Measurements from ENCODE around the gene SLC35F3. TPM values are rescaled to one million over a fixed set of nuclear protein-coding genes. Genes with fewer than 3 reads are reported as not detected.

The SLC35F3 gene
- polyA plus RNA-seq, 1 donor (not counting 4 experiments of a cell fraction or from before 2014, with no cell fraction given) = 13.8 TPM

DNA sequence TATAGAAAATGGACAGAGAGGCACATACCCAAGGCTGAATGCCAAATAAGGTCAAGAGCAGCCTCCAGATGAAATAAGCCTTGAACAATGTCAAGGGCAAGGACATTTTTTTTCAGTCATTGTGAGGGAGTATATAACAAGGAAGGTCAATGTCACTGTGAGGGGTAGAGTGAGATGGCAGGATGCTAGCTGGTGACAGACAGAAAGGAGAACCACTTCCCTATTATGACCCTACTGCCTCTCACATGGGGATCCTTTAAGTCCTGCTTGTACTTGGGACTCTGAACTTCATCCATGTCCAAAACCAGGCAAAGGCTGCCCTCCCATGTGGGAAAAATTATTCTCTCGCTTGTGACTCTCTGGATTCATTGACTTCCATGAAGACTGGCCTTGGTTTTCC, 349.3 kb downstream of the SLC35F3 start:
- TF ChIP-seq CTCF (optimal IDR thresholded peaks at IDR 0.05 in 1 of 3, IDR thresholded peaks at IDR 0.05 in 1 of 3, conservative IDR thresholded peaks at IDR 0.05 in 1 of 3; ENCODE audit: extremely low read depth in 1 of 3, insufficient read depth in 2 of 3, low read length in 3 of 3) = no peak
- no peak for TF ChIP-seq EZH2 (IDR thresholded peaks at IDR 0.05; ENCODE audit: low read length)
- no peak overlapping the region for H3K4me2 ChIP-seq (ENCODE audit: control insufficient read depth, extremely low read depth, insufficient read depth, low read depth, low read length)
- peaks cover 2% of the 10 kb centered on the region for H3K9me3 ChIP-seq (ENCODE audit: control insufficient read depth, low read depth, low read length)
- FAIRE-seq (no peak), DNase-seq (ENCODE audit: low read depth, low spot score) (no peak)
- no peaks in the 10 kb centered on the region for H3K36me3 ChIP-seq (ENCODE audit: control insufficient read depth in 2 of 2, extremely low read depth in 1 of 2, insufficient read depth in 2 of 2, low read length in 2 of 2)
- peaks cover 5% of the 10 kb centered on the region for H3K4me1 ChIP-seq (ENCODE audit: control insufficient read depth, extremely low read depth, insufficient read depth, low read length)
- H4K20me1 ChIP-seq (ENCODE audit: control insufficient read depth, extremely low read depth, insufficient read depth, low read length) = no peaks in the 10 kb centered on the region
- no peak overlapping the region for H2AFZ ChIP-seq (ENCODE audit: control insufficient read depth, low read length)
- no peaks in the 10 kb centered on the region for H3K9me1 ChIP-seq (ENCODE audit: control insufficient read depth, extremely low read depth, insufficient read depth, low read length)
- no peaks in the 10 kb centered on the region for H3K27me3 ChIP-seq (ENCODE audit: control insufficient read depth, extremely low read depth, insufficient read depth, low read length)
- peaks cover 4% of the 10 kb centered on the region for H3K79me2 ChIP-seq (ENCODE audit: control insufficient read depth, insufficient read depth, low read length)
- H3K27ac ChIP-seq (ENCODE audit: control insufficient read depth, insufficient read depth, low read length) = no peak overlapping the region
- dilution Hi-C loops (cut with MboI; ENCODE audit: extremely low pct_ligation_motif_present, low sequenced_read_pairs) = no loop called here
- H3K9ac ChIP-seq (ENCODE audit: control insufficient read depth, extremely low read depth, insufficient read depth, low read length) = no peak overlapping the region
- H3K4me3 ChIP-seq (ENCODE audit: control insufficient read depth in 2 of 3, extremely low read depth in 1 of 3, insufficient read depth in 2 of 3, low read depth in 1 of 3, low read length in 3 of 3) = no peak overlapping the region

DNA sequence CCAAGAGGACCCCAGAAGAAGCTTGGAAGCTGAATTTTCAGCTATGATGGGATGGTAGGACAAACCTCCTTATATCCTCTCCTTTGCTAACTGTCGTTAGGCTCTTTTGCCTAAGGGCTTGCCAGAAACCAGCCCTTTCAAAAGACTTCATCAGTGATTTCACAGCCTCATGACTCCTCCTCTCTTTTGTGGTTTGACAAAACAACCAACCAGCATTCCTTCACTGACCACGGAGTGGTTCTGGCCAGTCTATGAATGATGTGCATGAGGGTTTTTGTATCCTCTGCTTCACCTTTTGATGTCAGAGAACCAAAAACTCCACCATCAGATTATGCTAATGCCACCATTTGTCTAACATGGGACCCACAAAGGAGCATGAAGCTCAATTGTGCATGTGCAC, 351.9 kb downstream of the SLC35F3 start:
- dilution Hi-C loops (cut with MboI; ENCODE audit: extremely low pct_ligation_motif_present, low sequenced_read_pairs) = no loop called here
- Histone ChIP-seq H2AFZ (ENCODE audit: control insufficient read depth, low read length) (no peak overlapping the region), H3K4me2 (ENCODE audit: control insufficient read depth, extremely low read depth, insufficient read depth, low read depth, low read length) (no peak overlapping the region), H3K27ac (ENCODE audit: control insufficient read depth, insufficient read depth, low read length) (no peak overlapping the region), H4K20me1 (ENCODE audit: control insufficient read depth, extremely low read depth, insufficient read depth, low read length) (no peaks in the 10 kb centered on the region), H3K4me1 (ENCODE audit: control insufficient read depth, extremely low read depth, insufficient read depth, low read length) (peaks cover 12% of the 10 kb centered on the region), H3K27me3 (ENCODE audit: control insufficient read depth, extremely low read depth, insufficient read depth, low read length) (no peaks in the 10 kb centered on the region), H3K4me3 (ENCODE audit: control insufficient read depth in 2 of 3, extremely low read depth in 1 of 3, insufficient read depth in 2 of 3, low read depth in 1 of 3, low read length in 3 of 3) (no peak overlapping the region), H3K9ac (ENCODE audit: control insufficient read depth, extremely low read depth, insufficient read depth, low read length) (no peak overlapping the region), H3K36me3 (ENCODE audit: control insufficient read depth in 2 of 2, extremely low read depth in 1 of 2, insufficient read depth in 2 of 2, low read length in 2 of 2) (no peaks in the 10 kb centered on the region), H3K9me1 (ENCODE audit: control insufficient read depth, extremely low read depth, insufficient read depth, low read length) (no peaks in the 10 kb centered on the region), H3K79me2 (ENCODE audit: control insufficient read depth, insufficient read depth, low read length) (no peaks in the 10 kb centered on the region), H3K9me3 (ENCODE audit: control insufficient read depth, low read depth, low read length) (peaks cover 2% of the 10 kb centered on the region)
- no peak for TF ChIP-seq CTCF (optimal IDR thresholded peaks at IDR 0.05 in 1 of 3, IDR thresholded peaks at IDR 0.05 in 1 of 3, conservative IDR thresholded peaks at IDR 0.05 in 1 of 3; ENCODE audit: extremely low read depth in 1 of 3, insufficient read depth in 2 of 3, low read length in 3 of 3)
- TF ChIP-seq EZH2 (IDR thresholded peaks at IDR 0.05; ENCODE audit: low read length) = no peak
- DNase-seq (ENCODE audit: low read depth, low spot score) = no peak
- FAIRE-seq = peak; percentile 88
